KBM-7 (cell line): ENCODE results near the gene BCL2L13.
A peak's percentile ranks its signal among the peaks of the same experiment; 100 is the strongest.
"Not testable (repeated sequence)": the region's sequence is repeated elsewhere in the genome, so short reads cannot be mapped to it uniquely, and the experiment has no call there.

Source experiments
- DNase-seq: peaks from one replicate; pipeline ENCODE4 v3.0.0-alpha.2; 2015
- in situ Hi-C: fragments of 300-500 bp; cut with MboI; formaldehyde crosslinking; loops from 2 replicates; pipeline ENCODE4 v1.14.3; 2020; ENCODE audit warnings: low sequenced_read_pairs, low pct_unique_long_range_greater_than_20kb, mixed read lengths

The BCL2L13 gene

GRCh38 chr22:17678817-17679385 is 40.3 kb downstream of the BCL2L13 start:
- in situ Hi-C loops, result no loop called here
- DNase-seq, result no peak

DNA sequence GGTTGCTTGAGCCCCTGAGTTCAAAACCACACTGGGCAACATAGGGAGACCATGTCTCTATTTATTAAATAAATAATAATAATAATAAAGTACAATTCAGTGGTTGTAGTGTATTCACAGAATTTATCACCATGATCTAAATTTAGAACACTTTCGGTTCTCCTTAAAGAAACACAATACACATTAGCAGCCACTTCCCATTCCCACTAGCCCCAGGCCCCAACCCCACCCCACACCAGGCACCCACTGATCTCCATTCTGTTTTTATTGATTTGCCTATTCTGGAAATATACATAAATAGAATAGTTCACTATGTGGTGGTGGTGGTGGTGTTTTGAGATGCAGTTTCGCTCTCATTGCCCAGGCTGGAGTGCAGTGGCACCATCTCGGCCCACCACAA is 45.7 kb downstream of the BCL2L13 start:
- in situ Hi-C loops, result no loop called here
- no peak for DNase-seq

DNA sequence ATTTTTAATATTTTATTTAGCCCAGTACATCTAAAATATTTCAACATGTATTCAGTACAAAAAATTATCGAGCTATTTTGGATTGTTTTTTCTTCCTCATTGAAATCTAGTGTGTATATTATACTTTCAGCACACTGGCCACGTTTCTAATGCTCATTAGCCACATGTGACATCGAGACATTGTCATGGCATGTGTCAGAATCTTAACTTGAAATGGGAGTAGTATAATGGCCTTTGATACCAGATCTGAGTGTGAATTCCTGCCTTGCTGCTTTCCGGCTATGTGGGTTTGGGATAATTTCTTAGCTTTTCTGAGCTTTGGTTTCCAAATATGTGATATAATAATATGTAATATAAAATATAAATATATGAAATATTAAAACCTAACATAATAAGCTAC is 54.3 kb downstream of the BCL2L13 start:
- DNase-seq, result no peak
- in situ Hi-C loops, result no loop called here

DNA sequence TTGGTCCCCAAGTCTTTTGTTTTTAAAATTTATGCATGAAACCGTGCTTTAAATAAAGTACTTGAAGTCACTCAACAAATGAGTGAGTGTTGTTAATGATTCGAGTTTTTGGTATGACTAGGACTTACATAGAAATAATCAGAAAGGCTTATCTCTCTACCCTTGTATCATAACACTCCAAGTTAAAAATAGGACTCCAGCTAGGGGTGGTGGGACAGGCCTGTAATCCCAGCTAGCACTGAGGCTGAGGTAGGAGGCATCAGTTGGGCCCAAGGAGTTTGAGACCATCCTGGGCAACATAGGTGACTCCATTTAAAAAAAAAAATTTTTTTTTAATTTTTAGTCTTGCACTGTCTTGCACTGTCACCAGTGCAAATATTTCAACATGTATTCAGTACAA is 55.6 kb downstream of the BCL2L13 start:
- in situ Hi-C loops, result no loop called here
- DNase-seq, result no peak

DNA sequence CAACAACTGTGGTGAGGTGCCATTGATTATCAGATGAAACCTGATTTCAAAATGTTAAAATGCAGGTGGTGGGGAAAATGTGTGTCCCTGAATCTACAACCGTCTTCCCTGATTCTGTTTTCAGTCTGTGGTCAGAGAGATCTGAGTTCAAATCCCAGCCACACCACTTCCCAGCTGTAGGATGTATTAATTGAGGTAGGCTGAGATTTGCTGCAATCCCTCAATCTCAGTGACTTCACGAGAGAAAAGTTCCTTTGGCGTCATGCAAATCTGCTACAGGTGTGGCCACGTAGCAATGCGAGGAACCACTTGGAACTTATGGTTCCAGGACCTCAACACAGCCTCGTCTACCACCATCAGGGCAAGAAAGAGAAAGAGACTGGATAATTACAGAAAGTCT is 56.2 kb downstream of the BCL2L13 start:
- no peak for DNase-seq
- in situ Hi-C loops, result no loop called here

DNA sequence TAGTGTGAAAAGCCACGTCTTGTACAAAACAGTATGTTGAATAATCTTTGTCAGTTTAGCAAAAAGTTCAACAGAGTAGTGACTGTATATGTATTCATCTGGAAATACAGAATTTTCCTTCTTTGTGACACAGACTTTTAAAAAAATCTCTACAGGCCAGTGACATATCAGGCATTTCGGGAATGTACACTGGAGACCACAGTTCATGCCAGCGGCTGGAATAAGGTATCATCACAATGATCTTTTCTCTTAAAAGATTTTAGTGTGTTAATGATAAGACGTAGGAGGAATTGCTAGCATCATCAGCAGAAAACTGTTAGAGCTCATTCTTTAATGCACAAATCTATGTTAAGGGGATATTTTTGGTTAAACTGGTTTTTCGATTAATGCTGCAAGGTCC is 57.4 kb downstream of the BCL2L13 start:
- DNase-seq, result no peak

GRCh38 chr22:17697196-17697595 is 58.6 kb downstream of the BCL2L13 start:
- DNase-seq, in situ Hi-C loops: not testable (repeated sequence)

More for the DNA sequence above, 57.4 kb downstream of the BCL2L13 start:
- in situ Hi-C loops, result no loop called here

DNA sequence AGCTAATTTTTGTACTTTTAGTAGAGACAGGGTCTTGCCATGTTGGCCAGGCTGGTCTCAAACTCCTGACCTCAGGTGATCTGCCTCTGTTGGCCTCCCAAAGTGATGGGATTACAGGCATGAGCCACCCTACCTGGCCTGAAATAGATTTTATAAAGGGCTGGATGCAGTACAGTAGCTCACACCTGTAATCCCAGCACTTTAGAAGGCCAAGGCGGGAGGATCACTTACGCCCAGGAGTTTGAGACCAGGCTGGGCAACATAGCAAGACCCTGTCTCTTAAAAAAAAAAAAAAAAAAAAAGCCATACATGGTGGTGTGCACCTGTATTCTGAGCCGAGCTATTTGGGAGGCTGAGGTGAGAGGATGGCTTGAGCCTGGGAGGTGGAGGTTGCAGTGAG is 59.7 kb downstream of the BCL2L13 start:
- DNase-seq, in situ Hi-C loops: not testable (repeated sequence)

DNA sequence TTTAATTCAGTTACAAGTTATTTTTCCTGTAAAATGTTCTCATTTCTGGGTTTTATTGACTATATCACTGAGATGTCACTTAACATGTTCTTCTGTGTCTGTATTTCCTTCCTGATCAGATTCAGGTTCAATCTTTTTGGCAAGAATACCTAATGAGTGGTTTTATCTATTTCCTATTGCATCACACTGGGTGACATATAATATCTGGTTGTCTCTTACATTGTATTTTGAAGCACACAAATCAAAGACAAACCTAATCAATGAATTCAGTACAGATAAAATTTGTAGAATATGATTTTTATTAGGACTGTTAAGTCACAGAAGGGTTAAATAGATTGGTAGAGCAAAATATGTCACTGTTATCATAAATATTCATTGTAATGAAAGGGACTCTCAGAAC is 60.4 kb downstream of the BCL2L13 start:
- DNase-seq, result no peak
- in situ Hi-C loops, result no loop called here

- peak; percentile 16 for DNase-seq
- in situ Hi-C loops, result no loop called here
Observed at GRCh38 chr22:17699696-17700340, 61.3 kb downstream of the BCL2L13 start.

GRCh38 chr22:17700778-17701177 is 62.2 kb downstream of the BCL2L13 start:
- in situ Hi-C loops, result no loop called here
- no peak for DNase-seq

DNA sequence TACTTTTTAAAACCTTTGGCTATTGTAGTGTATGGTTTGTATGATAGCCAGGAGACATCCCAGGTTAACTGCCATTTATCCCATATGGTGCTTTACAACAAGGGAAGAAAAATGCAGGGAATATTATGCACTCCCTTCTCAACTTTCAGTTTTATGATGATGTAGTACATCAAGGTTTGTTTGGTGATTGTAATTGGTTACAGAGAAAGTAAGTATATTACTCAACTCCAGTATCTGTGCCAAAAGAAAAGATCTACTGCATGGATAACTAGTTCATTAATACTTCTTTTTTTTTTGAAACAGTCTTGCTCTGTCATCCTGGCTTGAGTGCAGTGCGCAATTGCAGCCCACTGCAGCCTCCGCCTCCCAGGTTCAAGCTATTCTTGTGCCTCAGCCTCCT is 65.3 kb downstream of the BCL2L13 start:
- in situ Hi-C loops, result no loop called here
- no peak for DNase-seq

- in situ Hi-C loops, result no loop called here
- no peak for DNase-seq
Observed at GRCh38 chr22:17705546-17705945, 67.0 kb downstream of the BCL2L13 start.

DNA sequence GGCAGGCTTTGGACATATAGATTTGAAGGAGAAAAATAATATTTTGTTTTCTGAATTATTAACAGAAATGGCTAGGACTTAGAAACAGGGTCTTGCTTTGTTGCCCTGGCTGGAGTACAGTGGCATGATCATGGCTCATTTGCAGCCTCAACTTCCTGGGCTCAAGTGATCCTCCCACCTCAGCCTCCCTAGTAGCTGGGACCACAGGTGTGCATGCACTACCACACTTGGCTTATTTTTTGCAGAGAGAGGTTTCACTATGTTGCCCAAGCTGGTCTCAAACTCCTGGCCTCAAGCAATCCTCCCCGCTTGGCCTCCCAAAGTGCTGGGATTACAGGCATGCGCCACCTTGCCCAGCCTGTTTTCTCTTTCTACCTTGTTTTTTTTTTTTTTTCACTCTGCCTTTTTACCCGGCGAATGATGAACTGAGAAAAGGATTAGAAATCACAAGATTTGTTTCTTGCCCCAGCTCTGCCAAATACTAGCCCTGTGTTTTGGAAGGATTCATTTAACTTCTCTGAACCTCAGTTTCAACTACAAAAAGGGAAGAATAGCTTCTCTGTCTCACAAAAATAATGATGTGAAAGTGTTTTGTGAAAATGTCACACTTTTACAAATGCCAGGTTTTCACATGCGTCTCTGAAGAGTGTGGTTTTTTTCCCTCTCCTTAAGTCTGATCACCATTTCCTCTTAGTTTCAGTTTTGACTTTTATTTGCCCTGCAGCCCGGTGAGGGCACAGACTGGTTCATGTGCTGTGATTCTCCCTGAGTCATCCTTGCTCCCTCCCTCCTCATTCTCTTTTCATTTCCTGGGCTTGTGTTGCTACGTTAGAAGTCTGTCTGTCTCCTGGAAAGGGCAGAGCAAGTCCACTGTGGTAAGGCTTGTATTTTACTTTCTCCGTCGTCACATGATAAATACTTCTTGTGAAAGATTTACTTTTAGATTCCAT is 67.7 kb downstream of the BCL2L13 start:
- in situ Hi-C loops, result no loop called here
- DNase-seq, result peak; percentile 80

- DNase-seq, result no peak
- in situ Hi-C loops, result no loop called here
Observed at GRCh38 chr22:17706947-17707346, 68.4 kb downstream of the BCL2L13 start.

- no peak for DNase-seq
- in situ Hi-C loops, result no loop called here
Observed at GRCh38 chr22:17707526-17707925, 69.0 kb downstream of the BCL2L13 start.

DNA sequence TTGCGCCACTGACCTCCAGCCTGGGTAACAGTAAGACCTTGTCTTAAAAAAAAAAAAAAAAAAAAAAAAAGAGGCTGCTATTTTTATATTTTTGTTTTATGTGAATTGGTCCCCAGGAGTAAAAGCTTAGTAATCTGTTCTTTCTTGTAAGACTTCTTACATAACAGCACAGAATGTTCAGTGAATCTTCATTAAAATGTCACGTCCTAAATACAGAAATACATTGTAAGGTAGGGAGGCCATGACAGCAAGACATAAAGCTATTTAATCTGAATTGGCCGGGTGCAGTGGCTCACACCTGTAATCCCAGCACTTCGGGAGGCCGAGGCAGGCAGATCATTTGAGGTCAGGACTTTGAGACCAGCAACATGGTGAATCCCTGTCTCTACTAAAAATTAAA is 71.5 kb downstream of the BCL2L13 start:
- DNase-seq, result no peak
- in situ Hi-C loops, result no loop called here

DNA sequence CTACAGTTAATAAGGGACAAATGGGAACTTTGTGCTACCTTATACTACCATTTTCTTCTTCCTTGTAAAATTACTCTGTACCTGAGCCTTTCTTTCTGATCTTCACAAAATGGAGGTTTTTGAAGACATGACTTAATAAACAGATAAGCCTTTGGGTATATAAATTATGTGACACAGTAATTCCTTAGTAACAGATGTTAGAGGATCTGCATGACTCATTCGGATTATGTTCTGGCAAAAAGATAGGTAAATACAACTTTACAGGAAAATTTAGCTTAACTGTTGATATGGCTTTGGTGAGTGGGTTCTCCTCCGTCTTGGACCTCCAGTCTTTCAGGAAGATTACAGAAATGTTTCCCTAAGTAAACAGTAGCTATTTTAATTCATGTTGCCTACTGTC is 73.9 kb downstream of the BCL2L13 start:
- DNase-seq, result no peak

DNA sequence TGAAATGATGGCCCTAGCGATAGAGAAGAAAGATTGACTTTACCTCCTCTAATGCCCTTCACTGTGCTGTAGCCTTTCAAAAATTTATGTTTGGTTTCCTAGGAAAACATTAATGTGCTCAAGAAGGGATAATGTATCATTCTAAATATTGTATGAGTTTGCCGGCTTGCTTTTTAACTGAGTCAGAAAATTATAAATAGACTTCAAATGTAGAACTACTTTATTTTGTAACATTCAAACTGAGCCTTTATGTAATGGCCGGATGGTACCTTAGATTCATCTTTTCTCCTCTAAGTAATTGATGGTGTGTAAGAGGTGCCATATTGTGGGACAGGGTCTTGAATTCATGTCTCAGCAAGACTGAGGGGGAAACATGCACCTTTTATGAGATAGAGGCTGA is 78.0 kb downstream of the BCL2L13 start:
- in situ Hi-C loops, result no loop called here

More for the DNA sequence above, 73.9 kb downstream of the BCL2L13 start:
- in situ Hi-C loops, result no loop called here

GRCh38 chr22:17717708-17718107 is 79.2 kb downstream of the BCL2L13 start:
- no peak for DNase-seq
- in situ Hi-C loops, result no loop called here

More for the DNA sequence above, 78.0 kb downstream of the BCL2L13 start:
- no peak for DNase-seq
